Measurements from ENCODE around the gene MARK3.

DNA sequence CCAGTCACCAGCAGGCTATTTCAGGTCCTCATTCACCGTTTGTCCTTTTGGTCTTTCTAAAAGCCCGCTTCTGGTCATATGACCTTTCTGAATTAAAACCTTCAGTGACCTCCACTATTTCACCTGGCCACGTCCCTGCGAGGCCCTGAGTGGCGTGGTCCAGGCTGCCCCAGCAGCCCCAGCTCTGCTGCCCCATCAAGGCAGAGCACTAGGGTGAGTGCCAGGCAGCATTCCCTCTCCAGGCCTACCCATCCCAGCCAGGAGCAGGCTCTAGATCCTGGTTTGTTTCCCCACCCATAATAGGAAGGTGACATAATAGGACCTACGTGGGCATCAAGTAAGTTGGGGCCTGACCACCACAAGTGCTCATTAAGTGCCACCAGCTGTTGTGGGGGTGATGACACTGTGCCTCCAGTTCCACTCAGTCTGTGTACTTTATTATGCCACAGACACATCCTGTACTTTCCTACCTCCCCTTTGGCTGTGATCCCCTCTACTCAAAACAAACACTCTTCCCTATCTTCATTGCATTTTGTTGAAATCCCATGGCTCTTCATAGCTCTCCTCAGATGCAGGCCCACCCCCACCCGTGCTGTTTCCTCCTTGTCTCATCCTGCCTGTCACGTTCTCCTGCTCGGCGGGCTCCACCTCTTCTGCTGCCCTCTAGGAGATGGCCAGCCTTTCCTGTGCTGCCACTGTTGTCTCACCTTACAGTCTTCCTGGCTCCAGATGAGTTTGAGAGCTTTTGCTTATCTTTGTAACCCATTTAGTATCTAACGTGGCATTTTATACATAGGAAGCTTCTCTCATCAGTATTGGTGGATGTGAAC, 116.0 kb downstream of the MARK3 start:
- TF ChIP-seq, protein P1, sequence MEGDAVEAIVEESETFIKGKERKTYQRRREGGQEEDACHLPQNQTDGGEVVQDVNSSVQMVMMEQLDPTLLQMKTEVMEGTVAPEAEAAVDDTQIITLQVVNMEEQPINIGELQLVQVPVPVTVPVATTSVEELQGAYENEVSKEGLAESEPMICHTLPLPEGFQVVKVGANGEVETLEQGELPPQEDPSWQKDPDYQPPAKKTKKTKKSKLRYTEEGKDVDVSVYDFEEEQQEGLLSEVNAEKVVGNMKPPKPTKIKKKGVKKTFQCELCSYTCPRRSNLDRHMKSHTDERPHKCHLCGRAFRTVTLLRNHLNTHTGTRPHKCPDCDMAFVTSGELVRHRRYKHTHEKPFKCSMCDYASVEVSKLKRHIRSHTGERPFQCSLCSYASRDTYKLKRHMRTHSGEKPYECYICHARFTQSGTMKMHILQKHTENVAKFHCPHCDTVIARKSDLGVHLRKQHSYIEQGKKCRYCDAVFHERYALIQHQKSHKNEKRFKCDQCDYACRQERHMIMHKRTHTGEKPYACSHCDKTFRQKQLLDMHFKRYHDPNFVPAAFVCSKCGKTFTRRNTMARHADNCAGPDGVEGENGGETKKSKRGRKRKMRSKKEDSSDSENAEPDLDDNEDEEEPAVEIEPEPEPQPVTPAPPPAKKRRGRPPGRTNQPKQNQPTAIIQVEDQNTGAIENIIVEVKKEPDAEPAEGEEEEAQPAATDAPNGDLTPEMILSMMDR (IDR thresholded peaks at IDR 0.05; ENCODE audit: insufficient read depth, low read depth, low read length): no peak
- no peak for TF ChIP-seq EZH2 (IDR thresholded peaks at IDR 0.05; ENCODE audit: insufficient read depth, low read length)
